ENCODE results near the gene PLXNA2. TPM values are rescaled to one million over a fixed set of nuclear protein-coding genes. Genes with fewer than 3 reads are reported as not detected.

The PLXNA2 gene
- total and polyA plus RNA-seq, 2 of the 13 experiments (the other 11 are each of a cell fraction or from before 2014, with no cell fraction given): 1.1 to 2.1 TPM

GRCh38 chr1:208135354-208135753 lies 108.8 kb downstream of the PLXNA2 start (continued):
- TF ChIP-seq ZNF513 (CRISPR knock-in tag; conservative IDR thresholded peaks at IDR 0.05) (no peak), PHF21A (CRISPR knock-in tag; IDR thresholded peaks at IDR 0.05) (peak; percentile 59; the same call in 1 of the 2 replicates), FOSL2 (CRISPR knock-in tag; IDR thresholded peaks at IDR 0.05) (peak; percentile 63; the same call in 1 of the 2 replicates), ZMYM4 (CRISPR knock-in tag; IDR thresholded peaks at IDR 0.05) (0 out of 2 replicates have a peak, but pooled peaks have one; percentile 29), CEBPB (IDR thresholded peaks at IDR 0.05; ENCODE audit: borderline replicate concordance, low read depth, low read length) (peak; percentile 94), NRL (CRISPR knock-in tag; IDR thresholded peaks at IDR 0.05; ENCODE audit: borderline replicate concordance) (no peak), PHF8 (CRISPR knock-in tag; IDR thresholded peaks at IDR 0.05) (no peak), NONO (IDR thresholded peaks at IDR 0.05) (no peak), NONO (CRISPR knock-in tag; conservative IDR thresholded peaks at IDR 0.05) (no peak), GATAD2A (CRISPR knock-in tag; IDR thresholded peaks at IDR 0.05) (peak; percentile 43; the same call in 1 of the 2 replicates), ESRRA (CRISPR knock-in tag; IDR thresholded peaks at IDR 0.05; ENCODE audit: low read depth) (0 out of 2 replicates have a peak, but pooled peaks have one; percentile 24), TEAD3 (CRISPR knock-in tag; optimal IDR thresholded peaks at IDR 0.05; ENCODE audit: borderline replicate concordance) (no peak), LCORL (IDR thresholded peaks at IDR 0.05) (no peak), LCORL (CRISPR knock-in tag; IDR thresholded peaks at IDR 0.05) (peak; percentile 35; the same call in 1 of the 2 replicates), TBX2 (CRISPR knock-in tag; IDR thresholded peaks at IDR 0.05; ENCODE audit: borderline replicate concordance) (peak; percentile 24; the same call in 1 of the 2 replicates), ZNF484 (CRISPR knock-in tag; IDR thresholded peaks at IDR 0.05; ENCODE audit: borderline replicate concordance, low read depth) (no peak), TCF7 (IDR thresholded peaks at IDR 0.05; ENCODE audit: low read depth) (peak; percentile 54; the same call in 1 of the 2 replicates)

Data from HepG2 (cell line).